Measurements from ENCODE around the gene GLYATL1. TPM values are rescaled to one million over a fixed set of nuclear protein-coding genes. Genes with fewer than 3 reads are reported as not detected.
A peak's percentile ranks its signal among the peaks of the same experiment; 100 is the strongest.

Gene GLYATL1, protein sequence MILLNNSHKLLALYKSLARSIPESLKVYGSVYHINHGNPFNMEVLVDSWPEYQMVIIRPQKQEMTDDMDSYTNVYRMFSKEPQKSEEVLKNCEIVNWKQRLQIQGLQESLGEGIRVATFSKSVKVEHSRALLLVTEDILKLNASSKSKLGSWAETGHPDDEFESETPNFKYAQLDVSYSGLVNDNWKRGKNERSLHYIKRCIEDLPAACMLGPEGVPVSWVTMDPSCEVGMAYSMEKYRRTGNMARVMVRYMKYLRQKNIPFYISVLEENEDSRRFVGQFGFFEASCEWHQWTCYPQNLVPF
- 10.0 TPM for polyA plus RNA-seq
- long read RNA-seq, donor 1, partial matches to known transcripts = 0 of 1 reads
- long read RNA-seq, donor 1, other reads (novel, unspliced or antisense) = 0 of 1 reads
- long read RNA-seq, donor 2, partial matches to known transcripts = 0 of 5 reads
- long read RNA-seq, donor 2, other reads (novel, unspliced or antisense) = 0 of 5 reads
- long read RNA-seq, donor 3 = 0 reads
- long read RNA-seq, donor 4 = 0 reads
- long read RNA-seq, donor 5 = 0 reads
- long read RNA-seq, donor 6, partial matches to known transcripts = 0 of 4 reads
- long read RNA-seq, donor 6, other reads (novel, unspliced or antisense) = 0 of 4 reads
- long read RNA-seq, donor 7 = 0 reads
- long read RNA-seq, donor 8, partial matches to known transcripts = 0 of 1 reads
- long read RNA-seq, donor 8, other reads (novel, unspliced or antisense) = 0 of 1 reads
- long read RNA-seq, donor 9, partial matches to known transcripts = 0 of 4 reads
- long read RNA-seq, donor 9, other reads (novel, unspliced or antisense) = 0 of 4 reads
- long read RNA-seq, donor 10, partial matches to known transcripts = 0 of 1 reads
- long read RNA-seq, donor 10, other reads (novel, unspliced or antisense) = 0 of 1 reads
- long read RNA-seq, donor 11, partial matches to known transcripts = 0 of 1 reads
- long read RNA-seq, donor 11, other reads (novel, unspliced or antisense) = 0 of 1 reads

- Histone ChIP-seq H3K4me1 (ENCODE audit: control insufficient read depth, insufficient read depth, low read length) (peaks cover 4% of the 10 kb centered on the region), H3K27ac (ENCODE audit: low read length) (no peak within 1 kb of the TSS)
- WGBS (ENCODE audit: insufficient coverage, low lambda C conversion rate) = no CpG with 5 or more reads among the region's 4 CpGs
Measured at GRCh38 chr11:58939277-58939676, at the start of gene GLYATL1. Gene GLYATL1 (plus strand): TSS chr11:58939488. CDS start chr11:58947088, 7,600 bp downstream.

GRCh38 chr11:58893899-58894298, 45.4 kb upstream of the GLYATL1 start:
- WGBS (ENCODE audit: insufficient coverage, low lambda C conversion rate) = no CpG with 5 or more reads among the region's 2 CpGs
- no peak overlapping the region for H3K27ac ChIP-seq (ENCODE audit: low read length)
- DNase-seq = no peak
- H3K4me1 ChIP-seq (ENCODE audit: control insufficient read depth, insufficient read depth, low read length) = no peaks in the 10 kb centered on the region
- no peaks in the 10 kb centered on the region for H3K36me3 ChIP-seq (ENCODE audit: control insufficient read depth, insufficient read depth, low read length)
- H3K9me3 ChIP-seq (ENCODE audit: control insufficient read depth, low read depth, low read length) = no peaks in the 10 kb centered on the region
- H3K4me3 ChIP-seq (ENCODE audit: low read length) = no peak overlapping the region
- H3K27me3 ChIP-seq (ENCODE audit: control insufficient read depth, insufficient read depth, low read length) = no peaks in the 10 kb centered on the region

More at GRCh38 chr11:58939277-58939676, at the start of gene GLYATL1:
- DNase-seq = no peak
- H3K27me3 ChIP-seq (ENCODE audit: control insufficient read depth, insufficient read depth, low read length) = no peaks in the 10 kb centered on the region
- no peaks in the 10 kb centered on the region for H3K9me3 ChIP-seq (ENCODE audit: control insufficient read depth, low read depth, low read length)
- H3K36me3 ChIP-seq (ENCODE audit: control insufficient read depth, insufficient read depth, low read length) = no peaks in the 10 kb centered on the region
- H3K4me3 ChIP-seq (ENCODE audit: low read length) = no peak within 1 kb of the TSS

- H3K4me3 ChIP-seq (ENCODE audit: low read length) = no peak overlapping the region
- no peaks in the 10 kb centered on the region for H3K9me3 ChIP-seq (ENCODE audit: control insufficient read depth, low read depth, low read length)
- DNase-seq = no peak
- H3K4me1 ChIP-seq (ENCODE audit: control insufficient read depth, insufficient read depth, low read length) = peaks cover 3% of the 10 kb centered on the region
- no peaks in the 10 kb centered on the region for H3K27me3 ChIP-seq (ENCODE audit: control insufficient read depth, insufficient read depth, low read length)
- H3K27ac ChIP-seq (ENCODE audit: low read length) = no peak overlapping the region
- no peaks in the 10 kb centered on the region for H3K36me3 ChIP-seq (ENCODE audit: control insufficient read depth, insufficient read depth, low read length)
- WGBS (ENCODE audit: insufficient coverage, low lambda C conversion rate) = 67% methylated on average over 1 of the region's 1 CpG
Measured at GRCh38 chr11:58898106-58898505, 41.2 kb upstream of the GLYATL1 start.

DNA sequence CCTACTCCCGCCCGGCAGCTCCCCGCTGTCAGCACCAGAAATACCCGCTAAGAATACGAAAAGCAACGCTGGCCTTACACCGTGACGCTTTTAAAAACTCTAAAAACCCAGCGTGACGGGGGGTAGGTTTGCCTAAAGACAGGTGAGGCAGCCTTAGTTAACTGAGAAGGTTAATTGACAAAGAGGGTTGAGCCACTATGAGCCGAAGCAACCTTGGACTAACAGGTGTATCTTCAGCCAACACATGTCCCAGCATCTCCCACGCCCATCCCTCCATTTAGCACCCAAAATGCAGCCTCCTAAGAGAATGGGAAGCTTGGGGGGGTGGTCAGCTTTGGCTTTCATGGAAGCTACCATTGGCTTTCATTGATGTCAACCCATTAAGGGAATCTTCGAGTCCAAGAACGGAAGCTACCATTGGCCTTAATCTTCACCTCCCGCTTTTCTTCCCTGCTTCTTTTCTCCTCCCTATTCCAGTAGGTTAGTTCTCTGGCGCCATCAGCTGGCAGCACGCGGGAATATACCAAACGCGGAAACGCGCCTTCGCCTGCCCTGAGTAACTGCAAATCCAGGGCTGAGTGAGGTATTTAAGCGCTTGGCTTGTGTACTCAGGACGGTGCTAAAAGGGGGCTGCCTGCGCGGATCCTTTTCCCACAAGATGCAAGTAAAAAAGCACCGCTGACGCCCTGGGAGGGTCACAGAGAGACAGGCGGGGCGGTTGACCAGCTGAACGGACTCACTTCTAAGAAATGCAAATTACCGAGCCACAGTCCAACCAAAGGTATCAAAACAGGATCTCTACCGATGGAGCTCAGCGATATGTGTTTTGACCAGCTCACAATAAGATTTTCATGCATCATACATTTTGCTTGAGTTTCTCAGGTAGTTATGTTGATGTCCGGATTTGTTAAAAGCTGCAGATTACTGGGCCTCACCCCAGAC, 38.5 kb upstream of the GLYATL1 start:
- H3K27ac ChIP-seq (ENCODE audit: low read length) = no peak overlapping the region
- no peaks in the 10 kb centered on the region for H3K9me3 ChIP-seq (ENCODE audit: control insufficient read depth, low read depth, low read length)
- H3K36me3 ChIP-seq (ENCODE audit: control insufficient read depth, insufficient read depth, low read length) = no peaks in the 10 kb centered on the region
- 83% methylated on average over 5 of the region's 36 CpGs for WGBS (ENCODE audit: insufficient coverage, low lambda C conversion rate)
- DNase-seq = peak; percentile 70 to 77
- no peaks in the 10 kb centered on the region for H3K27me3 ChIP-seq (ENCODE audit: control insufficient read depth, insufficient read depth, low read length)
- H3K4me1 ChIP-seq (ENCODE audit: control insufficient read depth, insufficient read depth, low read length) = peaks cover 6% of the 10 kb centered on the region
- no peak overlapping the region for H3K4me3 ChIP-seq (ENCODE audit: low read length)

DNA sequence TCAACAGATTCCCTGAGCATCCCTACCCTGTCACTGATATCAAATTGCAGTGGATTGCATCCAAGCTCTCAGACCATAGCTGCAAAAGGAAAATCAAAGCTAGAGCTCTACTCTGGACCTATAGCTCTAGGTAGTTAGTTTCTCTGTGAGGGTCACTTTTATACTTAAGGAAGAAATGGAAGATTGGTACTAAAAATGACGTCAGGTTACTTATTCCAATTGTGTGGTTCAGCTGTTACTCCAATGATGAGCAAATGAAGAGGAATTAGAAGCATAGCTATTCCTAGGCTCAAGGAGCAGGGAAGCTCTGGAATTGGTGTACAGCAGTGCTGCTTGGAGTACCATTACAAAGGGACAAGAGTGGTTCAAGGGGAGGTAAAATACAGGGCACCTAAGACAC, 36.4 kb upstream of the GLYATL1 start:
- no peak overlapping the region for H3K27ac ChIP-seq (ENCODE audit: low read length)
- H3K4me3 ChIP-seq (ENCODE audit: low read length) = no peak overlapping the region
- no peaks in the 10 kb centered on the region for H3K27me3 ChIP-seq (ENCODE audit: control insufficient read depth, insufficient read depth, low read length)
- WGBS (ENCODE audit: insufficient coverage, low lambda C conversion rate) = no CpG with 5 or more reads among the region's 1 CpG
- H3K4me1 ChIP-seq (ENCODE audit: control insufficient read depth, insufficient read depth, low read length) = peaks cover 14% of the 10 kb centered on the region
- H3K9me3 ChIP-seq (ENCODE audit: control insufficient read depth, low read depth, low read length) = no peaks in the 10 kb centered on the region
- H3K36me3 ChIP-seq (ENCODE audit: control insufficient read depth, insufficient read depth, low read length) = no peaks in the 10 kb centered on the region
- no peak for DNase-seq

DNA sequence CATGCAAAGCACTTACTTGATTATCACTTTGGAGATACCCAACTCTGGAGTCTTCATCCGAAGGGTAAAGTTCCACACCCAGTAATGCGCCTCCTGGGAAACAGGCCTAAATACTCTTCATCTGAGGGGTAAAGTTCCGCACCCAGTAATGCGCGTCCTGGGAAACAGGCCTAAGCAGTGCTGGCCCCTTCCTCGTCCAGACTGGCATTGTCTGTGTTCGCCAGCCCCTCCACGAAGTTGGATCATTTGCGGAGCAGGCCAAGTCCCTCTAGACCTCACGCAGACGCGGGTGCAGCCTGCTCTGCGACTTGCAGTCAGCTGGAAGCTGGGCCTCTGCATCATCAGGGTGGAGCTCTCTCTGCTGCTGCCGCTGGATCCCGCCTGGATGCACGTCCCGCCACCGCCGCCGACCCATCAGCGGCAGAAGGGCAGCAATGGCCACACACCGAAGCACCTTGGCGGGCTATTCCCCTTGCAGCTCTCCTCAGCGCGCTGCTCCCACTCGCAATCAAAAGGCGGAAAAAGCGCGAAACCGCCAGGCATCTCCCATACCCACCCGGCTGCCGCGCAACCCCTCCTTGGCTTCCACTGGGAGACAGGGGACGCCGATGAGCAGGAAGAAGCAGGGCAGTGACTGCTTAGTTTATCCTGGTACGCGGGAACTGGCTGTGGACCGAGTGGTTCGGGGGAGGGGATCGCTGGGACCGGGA, 34.1 kb upstream of the GLYATL1 start:
- Histone ChIP-seq H3K4me1 (ENCODE audit: control insufficient read depth, insufficient read depth, low read length) (peaks cover 17% of the 10 kb centered on the region), H3K27ac (ENCODE audit: low read length) (peak overlapping the region; percentile 48), H3K4me3 (ENCODE audit: low read length) (peak overlapping the region; percentile 55), H3K36me3 (ENCODE audit: control insufficient read depth, insufficient read depth, low read length) (no peaks in the 10 kb centered on the region), H3K9me3 (ENCODE audit: control insufficient read depth, low read depth, low read length) (no peaks in the 10 kb centered on the region), H3K27me3 (ENCODE audit: control insufficient read depth, insufficient read depth, low read length) (no peaks in the 10 kb centered on the region)
- WGBS (ENCODE audit: insufficient coverage, low lambda C conversion rate) = no CpG with 5 or more reads among the region's 41 CpGs
- peak; percentile 46 to 67 for DNase-seq

- H3K36me3 ChIP-seq (ENCODE audit: control insufficient read depth, insufficient read depth, low read length) = no peaks in the 10 kb centered on the region
- no peaks in the 10 kb centered on the region for H3K27me3 ChIP-seq (ENCODE audit: control insufficient read depth, insufficient read depth, low read length)
- peaks cover 16% of the 10 kb centered on the region for H3K4me1 ChIP-seq (ENCODE audit: control insufficient read depth, insufficient read depth, low read length)
- no peak overlapping the region for H3K27ac ChIP-seq (ENCODE audit: low read length)
- H3K9me3 ChIP-seq (ENCODE audit: control insufficient read depth, low read depth, low read length) = no peaks in the 10 kb centered on the region
- peak; percentile 80 to 90 for DNase-seq
- WGBS (ENCODE audit: insufficient coverage, low lambda C conversion rate) = no CpG with 5 or more reads among the region's 33 CpGs
- H3K4me3 ChIP-seq (ENCODE audit: low read length) = peak overlapping the region; percentile 55
Measured at GRCh38 chr11:58905721-58906547, 33.4 kb upstream of the GLYATL1 start.

DNA sequence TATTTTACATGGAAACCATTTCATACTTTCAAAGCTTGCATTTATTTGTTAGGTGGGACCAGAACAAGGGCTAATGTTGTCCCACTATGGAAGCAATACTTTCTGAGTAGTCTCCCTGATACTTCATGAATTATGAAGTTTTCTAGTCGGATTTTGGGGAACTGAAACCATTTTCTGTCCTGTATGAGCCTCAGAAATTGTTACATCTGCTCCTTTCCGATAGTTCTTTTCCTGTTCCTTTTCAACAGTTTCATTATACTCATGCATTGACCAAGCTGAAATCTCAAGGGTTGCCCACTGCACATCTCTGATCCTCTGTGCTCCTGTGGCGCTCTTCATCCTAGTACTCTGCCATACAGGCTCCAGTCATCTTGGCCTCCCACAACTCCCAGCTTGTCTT, 31.5 kb upstream of the GLYATL1 start:
- WGBS (ENCODE audit: insufficient coverage, low lambda C conversion rate) = 80% methylated on average over 2 of the region's 3 CpGs
- no peak for DNase-seq
- H3K9me3 ChIP-seq (ENCODE audit: control insufficient read depth, low read depth, low read length) = no peaks in the 10 kb centered on the region

DNA sequence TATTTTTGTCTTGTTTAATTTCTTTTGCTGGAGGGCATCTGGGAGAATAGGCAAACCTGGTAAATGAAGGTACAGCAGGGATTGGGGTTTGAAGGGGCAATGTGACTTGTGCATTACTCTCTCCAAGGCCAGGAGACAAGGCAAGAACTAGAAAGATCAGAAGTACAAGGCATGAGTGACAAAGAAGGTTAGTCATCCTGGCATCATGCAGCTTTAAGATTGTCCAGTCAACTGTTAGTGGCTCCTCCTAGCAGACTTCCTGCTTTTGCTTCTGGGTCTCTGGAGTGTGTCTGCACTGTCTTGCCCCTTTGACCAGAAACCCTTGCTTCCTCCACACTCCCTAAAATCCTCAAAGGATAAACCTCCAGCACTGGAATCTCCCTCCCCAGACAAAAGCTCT, 27.2 kb upstream of the GLYATL1 start:
- H3K27me3 ChIP-seq (ENCODE audit: control insufficient read depth, insufficient read depth, low read length) = no peaks in the 10 kb centered on the region
- no peak overlapping the region for H3K4me3 ChIP-seq (ENCODE audit: low read length)
- peaks cover 6% of the 10 kb centered on the region for H3K4me1 ChIP-seq (ENCODE audit: control insufficient read depth, insufficient read depth, low read length)
- H3K36me3 ChIP-seq (ENCODE audit: control insufficient read depth, insufficient read depth, low read length) = no peaks in the 10 kb centered on the region
- peak in 1 of 2 donors; percentile 24 for DNase-seq
- no peak overlapping the region for H3K27ac ChIP-seq (ENCODE audit: low read length)
- peaks cover 8% of the 10 kb centered on the region for H3K9me3 ChIP-seq (ENCODE audit: control insufficient read depth, low read depth, low read length)

More for the DNA sequence above, 31.5 kb upstream of the GLYATL1 start:
- no peak overlapping the region for H3K4me3 ChIP-seq (ENCODE audit: low read length)
- no peaks in the 10 kb centered on the region for H3K36me3 ChIP-seq (ENCODE audit: control insufficient read depth, insufficient read depth, low read length)
- no peak overlapping the region for H3K27ac ChIP-seq (ENCODE audit: low read length)
- H3K4me1 ChIP-seq (ENCODE audit: control insufficient read depth, insufficient read depth, low read length) = peaks cover 14% of the 10 kb centered on the region
- H3K27me3 ChIP-seq (ENCODE audit: control insufficient read depth, insufficient read depth, low read length) = no peaks in the 10 kb centered on the region
